Embryonic facial prominence (tissue), 1 donor: ENCODE results near the gene AKT3.
"Not testable (repeated sequence)": the region's sequence is repeated elsewhere in the genome, so short reads cannot be mapped to it uniquely, and the experiment has no call there.

Source experiments
- DNase-seq: peaks from one replicate; pipeline ENCODE4 v3.0.0-alpha.2; 2016; ENCODE audit errors: extremely low spot score

The AKT3 gene

GRCh38 chr1:243605604-243606003, 244.4 kb downstream of the AKT3 start:
- DNase-seq, result no peak

- DNase-seq, result no peak
Measured at GRCh38 chr1:243601720-243602119, 248.3 kb downstream of the AKT3 start.

- no peak for DNase-seq
Measured at GRCh38 chr1:243598433-243598832, 251.6 kb downstream of the AKT3 start.

GRCh38 chr1:243597383-243597782, 252.7 kb downstream of the AKT3 start:
- DNase-seq, result no peak

GRCh38 chr1:243596431-243597062, 253.5 kb downstream of the AKT3 start:
- no peak for DNase-seq

GRCh38 chr1:243595527-243596210, 254.4 kb downstream of the AKT3 start:
- DNase-seq, result no peak

GRCh38 chr1:243594455-243594854, 255.6 kb downstream of the AKT3 start:
- DNase-seq, result no peak

- not testable (repeated sequence) for DNase-seq
Measured at GRCh38 chr1:243589286-243589685, 260.8 kb downstream of the AKT3 start.

- no peak for DNase-seq
Measured at GRCh38 chr1:243587823-243588560, 262.1 kb downstream of the AKT3 start.

- no peak for DNase-seq
Measured at GRCh38 chr1:243587285-243587684, 262.8 kb downstream of the AKT3 start.

GRCh38 chr1:243585982-243586381, 264.1 kb downstream of the AKT3 start:
- DNase-seq, result no peak

- DNase-seq, result no peak
Measured at GRCh38 chr1:243582326-243582725, 267.7 kb downstream of the AKT3 start.

GRCh38 chr1:243580984-243581383, 269.1 kb downstream of the AKT3 start:
- no peak for DNase-seq

GRCh38 chr1:243580072-243580471, 270.0 kb downstream of the AKT3 start:
- no peak for DNase-seq

- no peak for DNase-seq
Measured at GRCh38 chr1:243575070-243575469, 275.0 kb downstream of the AKT3 start.

- no peak for DNase-seq
Measured at GRCh38 chr1:243572940-243573339, 277.1 kb downstream of the AKT3 start.

- DNase-seq, result no peak
Measured at GRCh38 chr1:243568793-243569192, 281.2 kb downstream of the AKT3 start.

GRCh38 chr1:243564814-243565213, 285.2 kb downstream of the AKT3 start:
- no peak for DNase-seq

GRCh38 chr1:243563732-243564131, 286.3 kb downstream of the AKT3 start:
- DNase-seq, result no peak

GRCh38 chr1:243562473-243562872, 287.6 kb downstream of the AKT3 start:
- DNase-seq, result no peak

GRCh38 chr1:243561588-243562319, 288.3 kb downstream of the AKT3 start:
- DNase-seq, result no peak

- no peak for DNase-seq
Measured at GRCh38 chr1:243559575-243560162, 290.4 kb downstream of the AKT3 start.
